ENCODE data around the gene FBXO28. TPM values are rescaled to one million over a fixed set of nuclear protein-coding genes. Genes with fewer than 3 reads are reported as not detected.
A peak's percentile ranks its signal among the peaks of the same experiment; 100 is the strongest.

FBXO28 gene
- total RNA-seq, 3 donors from 2014 or later, result 23.9 to 50.5 (median 26.2) TPM

- no peaks in the 10 kb centered on the region for H3K9me3 ChIP-seq
- no peaks in the 10 kb centered on the region for H3K36me3 ChIP-seq
- no peak for DNase-seq (ENCODE audit: low spot score in 2 of 2)
- intact Hi-C loops (cut with DNase I; ENCODE audit: low total_unique reads), result no loop called here
- TF ChIP-seq POLR2A (IDR thresholded peaks at IDR 0.05) (no peak), POLR2AphosphoS5 (IDR thresholded peaks at IDR 0.05) (no peak), CTCF (IDR thresholded peaks at IDR 0.05) (no peak)
- peak overlapping the region in 1 of 2 donors; percentile 31 for H3K27ac ChIP-seq
- H3K27me3 ChIP-seq, result no peaks in the 10 kb centered on the region
- no peak overlapping the region for H3K4me3 ChIP-seq
- no peaks in the 10 kb centered on the region for H3K4me1 ChIP-seq
Observed at GRCh38 chr1:224107282-224107625, 6.7 kb upstream of the FBXO28 start.

- H3K36me3 ChIP-seq, result no peaks in the 10 kb centered on the region
- intact Hi-C loops (cut with DNase I; ENCODE audit: low total_unique reads), result no loop called here
- TF ChIP-seq CTCF (IDR thresholded peaks at IDR 0.05), result no peak
- TF ChIP-seq POLR2A (IDR thresholded peaks at IDR 0.05), result no peak
- no peak for TF ChIP-seq POLR2AphosphoS5 (IDR thresholded peaks at IDR 0.05)
- H3K27ac ChIP-seq, result no peak overlapping the region
- H3K4me3 ChIP-seq, result no peak overlapping the region
- no peak for DNase-seq (ENCODE audit: low spot score in 2 of 2)
- no peaks in the 10 kb centered on the region for H3K9me3 ChIP-seq
- no peaks in the 10 kb centered on the region for H3K4me1 ChIP-seq
- no peaks in the 10 kb centered on the region for H3K27me3 ChIP-seq
Observed at GRCh38 chr1:224108991-224109390, 4.9 kb upstream of the FBXO28 start.

GRCh38 chr1:224109981-224110380 lies 3.9 kb upstream of the FBXO28 start:
- Histone ChIP-seq H3K27ac (no peak overlapping the region), H3K27me3 (no peaks in the 10 kb centered on the region), H3K4me1 (no peaks in the 10 kb centered on the region), H3K4me3 (no peak overlapping the region), H3K36me3 (no peaks in the 10 kb centered on the region), H3K9me3 (no peaks in the 10 kb centered on the region)
- TF ChIP-seq POLR2AphosphoS5 (IDR thresholded peaks at IDR 0.05) (no peak), CTCF (IDR thresholded peaks at IDR 0.05) (no peak), POLR2A (IDR thresholded peaks at IDR 0.05) (no peak)
- intact Hi-C loops (cut with DNase I; ENCODE audit: low total_unique reads), result no loop called here
- no peak for DNase-seq (ENCODE audit: low spot score in 2 of 2)

GRCh38 chr1:224113005-224113404 lies 906 bp upstream of the FBXO28 start:
- intact Hi-C loops (cut with DNase I; ENCODE audit: low total_unique reads), result no loop called here
- Histone ChIP-seq H3K4me1 (no peaks in the 10 kb centered on the region), H3K9me3 (no peaks in the 10 kb centered on the region), H3K27me3 (no peaks in the 10 kb centered on the region), H3K27ac (no peak overlapping the region), H3K4me3 (no peak overlapping the region), H3K36me3 (no peaks in the 10 kb centered on the region)
- no peak for TF ChIP-seq POLR2AphosphoS5 (IDR thresholded peaks at IDR 0.05)
- TF ChIP-seq CTCF (IDR thresholded peaks at IDR 0.05), result no peak
- TF ChIP-seq POLR2A (IDR thresholded peaks at IDR 0.05), result no peak
- no peak for DNase-seq (ENCODE audit: low spot score in 2 of 2)

- TF ChIP-seq CTCF (IDR thresholded peaks at IDR 0.05) (no peak), POLR2A (IDR thresholded peaks at IDR 0.05) (no peak), POLR2AphosphoS5 (IDR thresholded peaks at IDR 0.05) (no peak)
- H3K27ac ChIP-seq, result peak overlapping the region; percentile 93 to 97
- no peaks in the 10 kb centered on the region for H3K9me3 ChIP-seq
- no peaks in the 10 kb centered on the region for H3K36me3 ChIP-seq
- H3K27me3 ChIP-seq, result no peaks in the 10 kb centered on the region
- H3K4me1 ChIP-seq, result no peaks in the 10 kb centered on the region
- DNase-seq (ENCODE audit: low spot score in 2 of 2), result no peak
- H3K4me3 ChIP-seq, result peak overlapping the region; percentile 68 to 90 (median 83)
- intact Hi-C loops (cut with DNase I; ENCODE audit: low total_unique reads), result no loop called here
Observed at GRCh38 chr1:224113545-224113917, 380 bp upstream of the FBXO28 start.

Data from breast epithelium (tissue), 4 donors.